ENCODE measurements around the gene ATG12.

DNA sequence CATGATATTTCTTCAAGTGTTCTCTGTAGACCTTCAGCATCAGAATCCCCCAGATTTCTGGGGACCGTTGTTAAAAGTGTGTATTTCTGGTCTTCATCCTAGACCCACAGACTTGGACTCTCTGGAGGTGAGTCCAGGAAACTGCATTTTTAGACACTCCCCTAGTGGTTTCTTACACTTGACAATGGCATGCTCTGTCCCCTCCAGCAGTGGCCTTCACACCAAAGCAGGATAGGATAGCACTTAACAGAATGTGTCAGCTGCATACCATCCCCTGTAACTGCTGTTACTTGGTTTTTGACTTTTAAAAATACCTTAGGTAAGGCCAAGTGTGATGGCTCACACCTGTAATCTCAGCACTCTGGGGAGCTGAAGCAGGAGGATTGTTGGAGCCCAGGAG is 45.7 kb downstream of the ATG12 start:
- TF ChIP-seq CTCF (IDR thresholded peaks at IDR 0.05) = no peak
- TF ChIP-seq POLR2AphosphoS5 (IDR thresholded peaks at IDR 0.05) = no peak
- no peak for TF ChIP-seq POLR2A (IDR thresholded peaks at IDR 0.05)
- TF ChIP-seq EP300 (IDR thresholded peaks at IDR 0.05) = no peak
